Lower leg skin (tissue), 4 donors: ENCODE measurements around the gene EDN3. TPM values are rescaled to one million over a fixed set of nuclear protein-coding genes. Genes with fewer than 3 reads are reported as not detected.

ENCODE experiments used
- DNase-seq, 2 donors: peaks; one replicate each; pipeline ENCODE4 v3.0.0-alpha.2; 2019; ENCODE audit warnings: low spot score in 2 of 2
- H3K4me3 ChIP-seq: fragments of 200-600 bp; sonication (generic); 2 replicates; pipeline ENCODE4 v1.5.1; 2017; ENCODE audit warnings: mild to moderate bottlenecking, low read depth; ENCODE audit not compliant: poor library complexity, severe bottlenecking
- POLR2A ChIP-seq, 2 donors: fragments of 450-650 bp; IDR thresholded peaks; one replicate each; pipeline ENCODE4 v1.6.1; 2016 to 2017; ENCODE audit warnings: antibody characterized with exemption in 2 of 2, mild to moderate bottlenecking in 1 of 2, moderate library complexity in 1 of 2
- WGBS, 2 donors: methylation state at CpG; one replicate each; pipeline ENCODE4 v1.1.5; 2018; 5-methylcytosine and 5-hydroxymethylcytosine counted together
- intact Hi-C: fragments of 100-400 bp; cut with DNase I; formaldehyde crosslinking; loops from one replicate; pipeline ENCODE4 v1.15.0; 2023; ENCODE audit warnings: low total_unique reads
- total RNA-seq, 4 donors: library from RNA; depleted of rRNA; stranded (reverse); fragments of >200 nt; gene quantifications; one replicate each; pipeline ENCODE4 v1.1.0, GENCODE V29; 2016
- TF ChIP-seq, protein P1 (sequence below), 3 donors: fragments of 450-650 bp; IDR thresholded peaks; one replicate each; pipeline ENCODE4 v1.5.1; 2016; ENCODE audit warnings: antibody characterized with exemption in 3 of 3, mild to moderate bottlenecking in 3 of 3, moderate library complexity in 2 of 3

The EDN3 gene
- total RNA-seq, 4 donors from 2014 or later: 0.38 to 11.9 (median 1.0) TPM

GRCh38 chr20:59259946-59260345 lies 40.5 kb upstream of the EDN3 start:
- no peak for DNase-seq
- intact Hi-C loops: no loop called here
- TF ChIP-seq, protein P1, sequence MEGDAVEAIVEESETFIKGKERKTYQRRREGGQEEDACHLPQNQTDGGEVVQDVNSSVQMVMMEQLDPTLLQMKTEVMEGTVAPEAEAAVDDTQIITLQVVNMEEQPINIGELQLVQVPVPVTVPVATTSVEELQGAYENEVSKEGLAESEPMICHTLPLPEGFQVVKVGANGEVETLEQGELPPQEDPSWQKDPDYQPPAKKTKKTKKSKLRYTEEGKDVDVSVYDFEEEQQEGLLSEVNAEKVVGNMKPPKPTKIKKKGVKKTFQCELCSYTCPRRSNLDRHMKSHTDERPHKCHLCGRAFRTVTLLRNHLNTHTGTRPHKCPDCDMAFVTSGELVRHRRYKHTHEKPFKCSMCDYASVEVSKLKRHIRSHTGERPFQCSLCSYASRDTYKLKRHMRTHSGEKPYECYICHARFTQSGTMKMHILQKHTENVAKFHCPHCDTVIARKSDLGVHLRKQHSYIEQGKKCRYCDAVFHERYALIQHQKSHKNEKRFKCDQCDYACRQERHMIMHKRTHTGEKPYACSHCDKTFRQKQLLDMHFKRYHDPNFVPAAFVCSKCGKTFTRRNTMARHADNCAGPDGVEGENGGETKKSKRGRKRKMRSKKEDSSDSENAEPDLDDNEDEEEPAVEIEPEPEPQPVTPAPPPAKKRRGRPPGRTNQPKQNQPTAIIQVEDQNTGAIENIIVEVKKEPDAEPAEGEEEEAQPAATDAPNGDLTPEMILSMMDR (IDR thresholded peaks at IDR 0.05): no peak
- no peak for TF ChIP-seq POLR2A (IDR thresholded peaks at IDR 0.05)
- 64 to 74% methylated on average over 2 of the region's 2 CpGs for WGBS, 2 donors
- no peak overlapping the region for H3K4me3 ChIP-seq

DNA sequence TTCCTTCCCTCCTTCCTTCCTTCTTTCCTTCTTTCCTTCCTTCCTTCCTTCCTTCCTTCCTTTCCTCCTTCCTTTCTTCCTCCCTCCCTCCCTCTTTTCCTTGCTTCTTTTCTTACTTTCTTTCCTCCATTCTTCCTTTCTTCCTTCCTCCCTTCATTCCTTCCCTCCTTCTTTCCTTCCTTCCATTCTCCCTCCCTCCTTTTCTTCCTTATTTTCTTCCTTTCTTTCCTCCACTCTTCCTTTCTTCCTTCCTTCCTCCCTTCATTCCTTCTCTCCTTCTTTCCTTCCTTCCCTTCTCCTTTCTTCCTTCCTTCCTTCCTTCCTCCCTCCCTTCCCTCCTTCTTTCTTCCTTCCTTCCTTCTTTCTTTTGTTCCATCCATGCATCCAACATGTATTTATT lies 35.1 kb upstream of the EDN3 start:
- no peak overlapping the region for H3K4me3 ChIP-seq
- intact Hi-C loops: no loop called here
- TF ChIP-seq POLR2A (IDR thresholded peaks at IDR 0.05): no peak
- TF ChIP-seq, protein P1 (IDR thresholded peaks at IDR 0.05): no peak
- no peak for DNase-seq

DNA sequence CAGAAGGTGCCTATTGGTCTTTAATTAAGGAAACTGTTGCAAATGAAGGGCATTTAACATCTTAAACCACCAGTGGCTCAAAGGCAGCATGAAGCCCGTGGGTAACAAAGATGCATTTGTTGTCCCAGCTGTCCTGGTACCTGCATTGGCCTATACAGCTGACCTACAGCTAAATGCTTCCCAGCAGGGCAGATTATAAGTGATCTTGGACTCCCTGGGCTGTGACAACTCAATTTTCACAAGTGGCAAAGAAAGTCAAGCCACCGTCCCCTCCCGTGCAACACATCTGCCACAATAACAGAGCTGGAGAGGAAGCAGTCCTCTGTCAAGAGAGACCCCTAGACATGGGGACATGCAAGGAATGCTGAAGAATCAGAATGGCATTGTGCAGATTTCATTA lies 31.5 kb upstream of the EDN3 start:
- intact Hi-C loops: no loop called here
- no peak for TF ChIP-seq POLR2A (IDR thresholded peaks at IDR 0.05)
- TF ChIP-seq, protein P1 (IDR thresholded peaks at IDR 0.05): no peak
- no peak for DNase-seq
- WGBS, 2 donors: 58 to 78% methylated on average over 3 of the region's 3 CpGs
- H3K4me3 ChIP-seq: no peak overlapping the region

- WGBS, 2 donors: 59 to 68% methylated on average over 4 of the region's 4 CpGs
- no peak overlapping the region for H3K4me3 ChIP-seq
- no peak for DNase-seq
- intact Hi-C loops: no loop called here
- TF ChIP-seq, protein P1 (IDR thresholded peaks at IDR 0.05): no peak
- no peak for TF ChIP-seq POLR2A (IDR thresholded peaks at IDR 0.05)
These were observed 30.9 kb upstream of the EDN3 start for GRCh38 chr20:59269411-59270025.

GRCh38 chr20:59270380-59270779 lies 30.0 kb upstream of the EDN3 start:
- DNase-seq: no peak
- no peak for TF ChIP-seq POLR2A (IDR thresholded peaks at IDR 0.05)
- H3K4me3 ChIP-seq: no peak overlapping the region
- WGBS, 2 donors: 70 to 78% methylated on average over 3 of the region's 3 CpGs
- intact Hi-C loops: no loop called here

DNA sequence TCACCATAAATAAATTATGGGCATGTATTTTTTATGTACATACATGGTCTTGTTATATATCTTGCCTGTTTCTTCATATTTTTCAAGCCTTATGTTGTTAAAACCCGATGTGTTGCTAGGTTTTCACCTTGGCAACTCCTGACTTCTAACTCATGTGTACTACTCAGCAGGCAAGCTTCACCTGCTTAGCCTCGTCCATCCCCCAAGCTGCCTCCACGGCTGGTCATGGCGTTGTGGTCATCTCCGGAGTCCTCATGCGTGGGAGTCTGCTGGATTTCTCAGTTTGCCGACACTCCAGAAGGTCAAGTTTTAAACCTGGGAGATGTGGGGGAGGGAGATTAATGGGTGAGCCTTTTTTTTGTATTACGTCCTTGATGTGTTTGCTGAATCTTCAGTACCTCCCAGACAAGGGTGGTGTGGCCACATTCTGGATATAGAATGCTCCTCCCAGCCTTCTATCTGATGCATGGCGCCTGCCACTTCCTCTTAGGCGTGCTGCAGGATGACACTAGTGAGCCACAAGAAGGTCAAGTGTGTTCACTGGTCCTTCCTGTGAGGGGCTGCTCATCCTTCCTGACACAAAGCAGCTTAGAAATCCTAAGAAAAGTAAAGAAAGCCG lies 26.6 kb upstream of the EDN3 start:
- H3K4me3 ChIP-seq: no peak overlapping the region
- TF ChIP-seq, protein P1 (IDR thresholded peaks at IDR 0.05): no peak
- no peak for TF ChIP-seq POLR2A (IDR thresholded peaks at IDR 0.05)
- DNase-seq: no peak
- intact Hi-C loops: no loop called here
- 73 to 76% methylated on average over 11 of the region's 11 CpGs for WGBS, 2 donors
